Keratinocyte (primary cell): ENCODE measurements around the gene ATP9B. TPM values are rescaled to one million over a fixed set of nuclear protein-coding genes. Genes with fewer than 3 reads are reported as not detected.

ENCODE experiments used
- DNase-seq: peaks from one replicate; pipeline ENCODE4 v3.0.0-alpha.2; 2011; ENCODE audit warnings: low read depth, missing footprints, low spot score
- FAIRE-seq: peaks from 2 replicates; lab custom pipeline; 2011; peaks lifted over from hg19 to GRCh38; lab: Jason Lieb, UNC
- H2AFZ ChIP-seq: 2 replicates; pipeline ENCODE4 v1.6.0; 2012; ENCODE audit warnings: low read length, control low read depth, inconsistent platforms; ENCODE audit not compliant: control insufficient read depth
- H3K27ac ChIP-seq: 2 replicates; pipeline ENCODE4 v1.5.1; 2011; ENCODE audit warnings: low read length; ENCODE audit not compliant: control insufficient read depth, insufficient read depth
- H3K27me3 ChIP-seq: 3 replicates; pipeline ENCODE4 v1.6.0; 2011; ENCODE audit warnings: low read length; ENCODE audit not compliant: control insufficient read depth, insufficient read depth; ENCODE audit errors: extremely low read depth
- H3K36me3 ChIP-seq, 2 experiments: 2 replicates in 1 of 2; 3 replicates in 1 of 2; pipeline ENCODE4 v1.5.1; 2011; ENCODE audit warnings: low read length in 2 of 2, mild to moderate bottlenecking in 1 of 2; ENCODE audit not compliant: control insufficient read depth in 2 of 2, insufficient read depth in 2 of 2; ENCODE audit errors: extremely low read depth in 1 of 2
- H3K4me1 ChIP-seq: 3 replicates; pipeline ENCODE4 v1.5.1; 2011; ENCODE audit warnings: low read length; ENCODE audit not compliant: control insufficient read depth, insufficient read depth; ENCODE audit errors: extremely low read depth
- H3K4me2 ChIP-seq: 3 replicates; pipeline ENCODE4 v1.6.0; 2011; ENCODE audit warnings: low read depth, low read length; ENCODE audit not compliant: control insufficient read depth, insufficient read depth; ENCODE audit errors: extremely low read depth
- H3K4me3 ChIP-seq, 3 experiments: fragments of 200-600 bp in 1 of 3; sonication (generic) in 1 of 3; 2 replicates in 2 of 3; 3 replicates in 1 of 3; pipeline ENCODE4 v1.5.1; 2011 to 2016; ENCODE audit warnings: low read length in 3 of 3, mild to moderate bottlenecking in 3 of 3, control low read depth in 2 of 3, inconsistent platforms in 1 of 3, low read depth in 1 of 3, mixed read lengths in 1 of 3, mixed run types in 1 of 3, moderate library complexity in 1 of 3; ENCODE audit not compliant: control insufficient read depth in 2 of 3, insufficient read depth in 2 of 3; ENCODE audit errors: extremely low read depth in 1 of 3
- H3K79me2 ChIP-seq: 2 replicates; pipeline ENCODE4 v1.6.0; 2012; ENCODE audit warnings: low read length; ENCODE audit not compliant: control insufficient read depth, insufficient read depth
- H3K9ac ChIP-seq: 3 replicates; pipeline ENCODE4 v1.6.0; 2011; ENCODE audit warnings: low read length; ENCODE audit not compliant: control insufficient read depth, insufficient read depth; ENCODE audit errors: extremely low read depth
- H3K9me1 ChIP-seq: 3 replicates; pipeline ENCODE4 v1.6.0; 2011; ENCODE audit warnings: low read length; ENCODE audit not compliant: control insufficient read depth, insufficient read depth; ENCODE audit errors: extremely low read depth
- H3K9me3 ChIP-seq: 2 replicates; pipeline ENCODE4 v1.5.1; 2012; ENCODE audit warnings: low read depth, low read length; ENCODE audit not compliant: control insufficient read depth
- H4K20me1 ChIP-seq: 3 replicates; pipeline ENCODE4 v1.6.0; 2011; ENCODE audit warnings: low read length; ENCODE audit not compliant: control insufficient read depth, insufficient read depth; ENCODE audit errors: extremely low read depth
- CTCF ChIP-seq, 3 experiments: IDR thresholded peaks in 1 of 3; conservative IDR thresholded peaks in 1 of 3; optimal IDR thresholded peaks in 1 of 3; 2 replicates in 2 of 3; 3 replicates in 1 of 3; pipeline versions ENCODE3 to v1.5.1; 2011; ENCODE audit warnings: low read length in 3 of 3, mild to moderate bottlenecking in 3 of 3, moderate library complexity in 2 of 3, control low read depth in 1 of 3, inconsistent platforms in 1 of 3; ENCODE audit not compliant: insufficient read depth in 2 of 3; ENCODE audit errors: extremely low read depth in 1 of 3
- EZH2 ChIP-seq: IDR thresholded peaks from one replicate; pipeline ENCODE4 v1.6.1; 2012; ENCODE audit warnings: inconsistent platforms, mild to moderate bottlenecking, low read length, moderate library complexity
- dilution Hi-C: fragments of 300-500 bp; cut with MboI; formaldehyde crosslinking; loops from one replicate; pipeline ENCODE4 v1.7.0; 2020; ENCODE audit warnings: low sequenced_read_pairs; ENCODE audit not compliant: extremely low pct_ligation_motif_present
- polyA plus RNA-seq, 5 experiments: library from polyadenylated mRNA; depleted of rRNA in 3 of 5; stranded (reverse) in 3 of 5; stranded (forward) in 1 of 5; unstranded in 1 of 5; fragments of >200 nt; gene quantifications; 1 replicate in 1 of 5; 2 replicates in 3 of 5; 3 replicates in 1 of 5; pipeline versions ENCODE4 v1.2.1 to v1.2.3, GENCODE V29; 2011 to 2012; ENCODE audit warnings: missing spikeins in 2 of 5, low read depth in 1 of 5, low replicate concordance in 1 of 5

ATP9B gene
- polyA plus RNA-seq, 1 donor (not counting 4 experiments of a cell fraction or from before 2014, with no cell fraction given) = 16.1 TPM

- no peaks in the 10 kb centered on the region for H3K79me2 ChIP-seq
- H3K4me1 ChIP-seq = no peaks in the 10 kb centered on the region
- no peak overlapping the region for H3K4me2 ChIP-seq
- H3K9me1 ChIP-seq = no peaks in the 10 kb centered on the region
- no peak overlapping the region for H2AFZ ChIP-seq
- H3K4me3 ChIP-seq = no peak overlapping the region
- FAIRE-seq = no peak
- no peak overlapping the region for H3K27ac ChIP-seq
- no peaks in the 10 kb centered on the region for H3K9me3 ChIP-seq
- DNase-seq = no peak
- H3K27me3 ChIP-seq = no peaks in the 10 kb centered on the region
- TF ChIP-seq CTCF (optimal IDR thresholded peaks at IDR 0.05 in 1 of 3, IDR thresholded peaks at IDR 0.05 in 1 of 3, conservative IDR thresholded peaks at IDR 0.05 in 1 of 3; ENCODE audit: extremely low read depth in 1 of 3, insufficient read depth in 2 of 3, low read length in 3 of 3) = no peak
- no peak for TF ChIP-seq EZH2
- no peaks in the 10 kb centered on the region for H4K20me1 ChIP-seq
- peaks cover 0 to 2% of the 10 kb centered on the region in 2 experiments for H3K36me3 ChIP-seq
- dilution Hi-C loops = no loop called here
- H3K9ac ChIP-seq = no peak overlapping the region
Measured at GRCh38 chr18:79117385-79117784, 48.2 kb downstream of the ATP9B start.

- dilution Hi-C loops = no loop called here
- H3K9me3 ChIP-seq = no peaks in the 10 kb centered on the region
- H3K4me2 ChIP-seq = no peak overlapping the region
- peaks cover 0 to 2% of the 10 kb centered on the region in 2 experiments for H3K36me3 ChIP-seq
- H2AFZ ChIP-seq = no peak overlapping the region
- H3K4me3 ChIP-seq = no peak overlapping the region
- no peaks in the 10 kb centered on the region for H3K27me3 ChIP-seq
- no peak overlapping the region for H3K9ac ChIP-seq
- no peaks in the 10 kb centered on the region for H3K79me2 ChIP-seq
- no peaks in the 10 kb centered on the region for H4K20me1 ChIP-seq
- no peak overlapping the region for H3K27ac ChIP-seq
- FAIRE-seq (no peak), DNase-seq (no peak)
- H3K4me1 ChIP-seq = no peaks in the 10 kb centered on the region
- no peaks in the 10 kb centered on the region for H3K9me1 ChIP-seq
- TF ChIP-seq CTCF (optimal IDR thresholded peaks at IDR 0.05 in 1 of 3, IDR thresholded peaks at IDR 0.05 in 1 of 3, conservative IDR thresholded peaks at IDR 0.05 in 1 of 3; ENCODE audit: extremely low read depth in 1 of 3, insufficient read depth in 2 of 3, low read length in 3 of 3) = no peak
- no peak for TF ChIP-seq EZH2
Measured at GRCh38 chr18:79117788-79118187, 48.6 kb downstream of the ATP9B start.
